Brain microvascular endothelial cell (primary cell): Measurements from ENCODE around the gene RHOC.
A peak's percentile ranks its signal among the peaks of the same experiment; 100 is the strongest.

ENCODE experiments used
- DNase-seq: peaks from one replicate; pipeline ENCODE4 v3.0.0-alpha.2; 2020
- H3K27ac ChIP-seq: fragments of 250-450 bp; sonication (Bioruptor Pico); 2 replicates; pipeline ENCODE4 v1.5.1; 2020; ENCODE audit warnings: mild to moderate bottlenecking, moderate library complexity
- H3K27me3 ChIP-seq: fragments of 250-450 bp; sonication (Bioruptor Pico); replicated peaks from 2 replicates; pipeline ENCODE4 v1.5.1; 2020; ENCODE audit warnings: mild to moderate bottlenecking
- H3K36me3 ChIP-seq: fragments of 250-450 bp; sonication (Bioruptor Pico); replicated peaks from 2 replicates; pipeline ENCODE4 v1.5.1; 2020; ENCODE audit warnings: mild to moderate bottlenecking
- H3K4me3 ChIP-seq: 2 replicates; pipeline ENCODE4 v1.5.1; 2011; ENCODE audit warnings: low read depth, mild to moderate bottlenecking, control low read depth, low read length, moderate library complexity
- CTCF ChIP-seq: IDR thresholded peaks from 2 replicates; pipeline ENCODE4 v1.5.1; 2011; ENCODE audit warnings: low read depth, mild to moderate bottlenecking, moderate library complexity, low read length, control low read depth, inconsistent platforms; ENCODE audit errors: missing control alignments
- in situ Hi-C: cut with HindIII; loops from 2 replicates; pipeline ENCODE4 v1.10.0; 2017; ENCODE audit warnings: low sequenced_read_pairs, low pct_ligation_motif_present

The RHOC gene

GRCh38 chr1:112700290-112701226, 6.4 kb downstream of the RHOC start:
- H3K27me3 ChIP-seq, result no peaks in the 10 kb centered on the region
- in situ Hi-C loops, result no loop called here
- peak; percentile 95 for DNase-seq
- TF ChIP-seq CTCF, result peak; percentile 50
- peak overlapping the region; percentile 67 for H3K27ac ChIP-seq
- peak overlapping the region; percentile 10 for H3K4me3 ChIP-seq
- peaks cover 56% of the 10 kb centered on the region for H3K36me3 ChIP-seq

- Histone ChIP-seq H3K27ac (no peak overlapping the region), H3K27me3 (no peaks in the 10 kb centered on the region), H3K36me3 (peaks cover 56% of the 10 kb centered on the region), H3K4me3 (no peak overlapping the region)
- no peak for DNase-seq
- in situ Hi-C loops, result no loop called here
- no peak for TF ChIP-seq CTCF
These were observed 7.3 kb downstream of the RHOC start for GRCh38 chr1:112699425-112700144.

GRCh38 chr1:112698366-112699310, 8.3 kb downstream of the RHOC start:
- no peak for DNase-seq
- no peak for TF ChIP-seq CTCF
- H3K27me3 ChIP-seq, result no peaks in the 10 kb centered on the region
- H3K27ac ChIP-seq, result no peak overlapping the region
- H3K36me3 ChIP-seq, result peaks cover 51% of the 10 kb centered on the region
- no peak overlapping the region for H3K4me3 ChIP-seq
- in situ Hi-C loops, result no loop called here

- in situ Hi-C loops, result no loop called here
- DNase-seq, result no peak
- Histone ChIP-seq H3K4me3 (no peak overlapping the region), H3K27ac (no peak overlapping the region), H3K27me3 (no peaks in the 10 kb centered on the region), H3K36me3 (peaks cover 46% of the 10 kb centered on the region)
- no peak for TF ChIP-seq CTCF
These were observed 9.1 kb downstream of the RHOC start for GRCh38 chr1:112697781-112698201.

- H3K36me3 ChIP-seq, result peaks cover 39% of the 10 kb centered on the region
- no peaks in the 10 kb centered on the region for H3K27me3 ChIP-seq
- no peak overlapping the region for H3K27ac ChIP-seq
- in situ Hi-C loops, result no loop called here
- no peak for TF ChIP-seq CTCF
- no peak for DNase-seq
- no peak overlapping the region for H3K4me3 ChIP-seq
These were observed 10.2 kb downstream of the RHOC start for GRCh38 chr1:112696578-112697314.
